Measurements from ENCODE around the gene PPP6R1. TPM values are rescaled to one million over a fixed set of nuclear protein-coding genes. Genes with fewer than 3 reads are reported as not detected.

PPP6R1 gene
- total RNA-seq, 1 experiment from 2014 or later = 96.7 TPM

DNA sequence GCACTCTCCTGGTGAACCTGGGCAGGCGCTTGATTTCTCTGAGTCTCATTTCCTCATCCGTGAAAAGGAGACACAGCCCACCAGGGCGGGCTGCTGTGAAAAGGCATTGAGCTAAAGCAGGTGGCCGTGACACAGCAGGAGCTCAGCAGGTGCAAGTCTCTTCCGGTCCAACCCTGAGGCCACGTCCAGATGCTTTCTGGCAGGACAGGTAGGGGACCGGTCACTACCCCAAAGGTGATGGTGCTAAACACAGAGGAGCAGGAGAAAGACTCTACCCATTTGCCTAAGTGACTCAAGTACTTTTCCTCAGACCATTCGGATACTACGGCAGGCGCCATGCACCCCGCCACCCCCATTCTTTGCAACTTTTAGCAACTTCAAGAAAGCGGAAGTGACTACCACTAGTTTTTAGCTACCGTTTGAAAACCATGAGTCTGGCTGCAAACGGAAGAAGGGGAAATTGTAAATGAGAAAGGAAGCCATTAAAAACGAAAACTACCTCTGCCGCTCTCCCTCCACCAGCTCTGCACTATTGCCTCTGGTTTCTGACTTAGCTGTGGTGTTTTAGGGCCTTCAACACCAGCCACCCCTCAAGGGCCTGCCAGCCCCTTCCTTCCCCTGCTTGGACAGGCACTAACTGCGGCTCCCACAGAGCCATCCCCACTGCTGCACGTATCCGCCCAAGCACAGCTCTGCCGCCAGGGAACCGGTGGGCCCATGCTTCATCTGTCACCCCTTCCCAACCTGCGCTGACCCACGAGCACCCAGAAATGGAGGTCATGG lies 4.8 kb downstream of the PPP6R1 start:
- RAD21 ChIA-PET (ENCODE audit: low non-redundant PET in 1 of 2, low total read pairs in 2 of 2, uncharacterized antibody in 2 of 2, unreplicated experiment in 2 of 2) = no interaction called here
- Histone ChIP-seq H3K9me3 (ENCODE audit: control insufficient read depth in 1 of 2, insufficient read depth in 1 of 2, low read depth in 1 of 2, low read length in 2 of 2) (no peaks in the 10 kb centered on the region), H3K79me2 (ENCODE audit: insufficient read depth, low read length) (peaks cover 96% of the 10 kb centered on the region), H2AFZ (ENCODE audit: low read depth, low read length, poor library complexity, severe bottlenecking) (no peak overlapping the region), H3K4me3 (replicated peaks in 1 of 2; ENCODE audit: low read depth in 1 of 2, low read length in 2 of 2) (no peak overlapping the region), H3K4me1 (ENCODE audit: control insufficient read depth in 1 of 2, insufficient read depth in 2 of 2, low read length in 2 of 2) (peaks cover 9 to 26% of the 10 kb centered on the region in 2 experiments), H3K9ac (ENCODE audit: low read length) (no peak overlapping the region), H3K27me3 (ENCODE audit: insufficient read depth, low read length) (no peaks in the 10 kb centered on the region), H4K20me1 (ENCODE audit: insufficient read depth) (no peaks in the 10 kb centered on the region), H3K9me2 (ENCODE audit: insufficient read depth) (no peaks in the 10 kb centered on the region), H3K36me3 (ENCODE audit: control insufficient read depth in 1 of 2, insufficient read depth in 2 of 2, low read length in 2 of 2) (peaks cover 2 to 9% of the 10 kb centered on the region in 2 experiments; a peak in 3 of 4 replicates), H3K27ac (ENCODE audit: low read depth, low read length) (no peak overlapping the region; the same call in 1 of the 2 replicates), H3K4me2 (ENCODE audit: low read length) (no peak overlapping the region)
- POLR2A ChIA-PET = no interaction called here
- intact Hi-C loops (cut with micrococcal nuclease) = no loop called here
- no TSS peak for BruUV-seq (replicated peaks)
- no peak for DNase-seq (ENCODE audit: low read depth, low spot score)
- TF ChIP-seq SIN3A (IDR thresholded peaks at IDR 0.05; ENCODE audit: low read depth) (no peak), TCF7L2 (IDR thresholded peaks at IDR 0.05; ENCODE audit: borderline replicate concordance, extremely low read depth, insufficient read depth, insufficient read length) (no peak), EGR1 (IDR thresholded peaks at IDR 0.05; ENCODE audit: low read depth) (no peak), EZH2 (IDR thresholded peaks at IDR 0.05) (no peak), EZH2phosphoT487 (IDR thresholded peaks at IDR 0.05; ENCODE audit: borderline replicate concordance) (no peak), POLR2A (IDR thresholded peaks at IDR 0.05; ENCODE audit: borderline replicate concordance, extremely low read depth, insufficient read depth, insufficient read length) (no peak), SP1 (IDR thresholded peaks at IDR 0.05; ENCODE audit: low read depth) (no peak), CEBPB (IDR thresholded peaks at IDR 0.05; ENCODE audit: low read depth) (no peak), CBX3 (IDR thresholded peaks at IDR 0.05; ENCODE audit: low read depth) (no peak), ZNF274 (IDR thresholded peaks at IDR 0.05; ENCODE audit: low read depth, low read length) (no peak)
- TF ChIP-seq, protein P1, sequence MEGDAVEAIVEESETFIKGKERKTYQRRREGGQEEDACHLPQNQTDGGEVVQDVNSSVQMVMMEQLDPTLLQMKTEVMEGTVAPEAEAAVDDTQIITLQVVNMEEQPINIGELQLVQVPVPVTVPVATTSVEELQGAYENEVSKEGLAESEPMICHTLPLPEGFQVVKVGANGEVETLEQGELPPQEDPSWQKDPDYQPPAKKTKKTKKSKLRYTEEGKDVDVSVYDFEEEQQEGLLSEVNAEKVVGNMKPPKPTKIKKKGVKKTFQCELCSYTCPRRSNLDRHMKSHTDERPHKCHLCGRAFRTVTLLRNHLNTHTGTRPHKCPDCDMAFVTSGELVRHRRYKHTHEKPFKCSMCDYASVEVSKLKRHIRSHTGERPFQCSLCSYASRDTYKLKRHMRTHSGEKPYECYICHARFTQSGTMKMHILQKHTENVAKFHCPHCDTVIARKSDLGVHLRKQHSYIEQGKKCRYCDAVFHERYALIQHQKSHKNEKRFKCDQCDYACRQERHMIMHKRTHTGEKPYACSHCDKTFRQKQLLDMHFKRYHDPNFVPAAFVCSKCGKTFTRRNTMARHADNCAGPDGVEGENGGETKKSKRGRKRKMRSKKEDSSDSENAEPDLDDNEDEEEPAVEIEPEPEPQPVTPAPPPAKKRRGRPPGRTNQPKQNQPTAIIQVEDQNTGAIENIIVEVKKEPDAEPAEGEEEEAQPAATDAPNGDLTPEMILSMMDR (IDR thresholded peaks at IDR 0.05 in 2 of 3, conservative IDR thresholded peaks at IDR 0.05 in 1 of 3; ENCODE audit: borderline replicate concordance in 1 of 3, insufficient read depth in 1 of 3, low read depth in 2 of 3, low read length in 2 of 3) = no peak
- TF ChIP-seq, protein P2, sequence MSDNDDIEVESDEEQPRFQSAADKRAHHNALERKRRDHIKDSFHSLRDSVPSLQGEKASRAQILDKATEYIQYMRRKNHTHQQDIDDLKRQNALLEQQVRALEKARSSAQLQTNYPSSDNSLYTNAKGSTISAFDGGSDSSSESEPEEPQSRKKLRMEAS (IDR thresholded peaks at IDR 0.05) = no peak
- ATAC-seq = no peak
- CTCF ChIA-PET = no interaction called here
